Activated CD8-positive, alpha-beta memory T cell treated with anti-CD3 and anti-CD28 coated beads for 48 hours (primary cell): ENCODE data around the gene PABPC1L2A.
"Not testable (repeated sequence)": the region's sequence is repeated elsewhere in the genome, so short reads cannot be mapped to it uniquely, and the experiment has no call there.

Experiments used
- DNase-seq, 3 experiments: peaks; one replicate each; pipeline ENCODE4 v3.0.0-alpha.2; 2020; ENCODE audit warnings: low read depth in 2 of 3, low spot score in 2 of 3

Gene PABPC1L2A

GRCh38 chrX:73079024-73079562 is at the start of gene PABPC1L2A:
Gene PABPC1L2A, minus strand, starts transcription at chrX:73079512. Its CDS starts 126 bp downstream, at chrX:73079386.
- not testable (repeated sequence) for DNase-seq

DNA sequence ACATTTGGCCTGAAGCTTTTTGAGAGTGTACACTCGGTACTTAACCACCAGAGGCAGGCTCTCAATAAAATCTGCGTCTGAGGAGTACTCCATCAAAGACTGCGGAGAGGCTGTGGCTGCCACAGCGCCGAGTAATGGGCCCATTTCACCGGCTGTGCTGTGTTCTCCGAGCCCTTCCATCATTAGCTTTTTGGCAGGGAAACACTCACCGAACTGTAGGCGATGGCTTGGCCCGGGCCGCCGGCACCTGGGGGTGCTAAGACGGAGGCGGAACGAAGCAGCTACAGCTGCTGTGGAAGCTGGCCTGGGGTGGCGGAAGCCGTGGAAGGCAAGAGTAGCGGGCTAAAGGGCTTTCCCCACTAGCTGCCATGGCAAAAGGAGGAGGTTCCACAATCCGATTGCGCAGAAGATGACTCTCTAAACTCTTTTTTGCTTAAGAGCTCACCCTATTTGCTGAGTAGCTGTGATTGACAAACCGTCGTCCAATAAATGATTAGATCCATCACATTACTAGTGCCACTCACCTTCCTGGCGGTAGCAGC is 48.5 kb upstream of the PABPC1L2A start:
- no peak for DNase-seq

- DNase-seq, result no peak
Measured at GRCh38 chrX:73126240-73126639, 46.9 kb upstream of the PABPC1L2A start.

GRCh38 chrX:73099505-73099904 is 20.2 kb upstream of the PABPC1L2A start:
- DNase-seq, result not testable (repeated sequence)

DNA sequence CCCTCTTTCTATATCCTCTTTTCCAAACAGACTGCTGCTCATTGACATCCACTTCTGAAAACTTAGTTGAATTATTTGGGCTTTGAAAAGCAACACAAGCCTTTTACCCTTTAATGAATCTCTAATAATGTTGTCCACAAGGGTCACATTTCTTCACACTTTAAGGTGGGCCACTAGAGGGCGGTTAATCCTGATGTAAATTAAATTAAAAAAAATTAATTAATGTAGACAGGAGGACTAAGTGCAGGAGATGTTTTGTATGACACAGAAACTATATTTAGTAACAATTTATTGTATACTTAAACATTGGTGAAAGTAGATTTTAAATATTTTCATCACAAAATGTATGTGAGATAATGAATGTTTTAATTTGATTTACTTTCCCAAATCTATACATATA is 7.5 kb upstream of the PABPC1L2A start:
- not testable (repeated sequence) for DNase-seq

DNA sequence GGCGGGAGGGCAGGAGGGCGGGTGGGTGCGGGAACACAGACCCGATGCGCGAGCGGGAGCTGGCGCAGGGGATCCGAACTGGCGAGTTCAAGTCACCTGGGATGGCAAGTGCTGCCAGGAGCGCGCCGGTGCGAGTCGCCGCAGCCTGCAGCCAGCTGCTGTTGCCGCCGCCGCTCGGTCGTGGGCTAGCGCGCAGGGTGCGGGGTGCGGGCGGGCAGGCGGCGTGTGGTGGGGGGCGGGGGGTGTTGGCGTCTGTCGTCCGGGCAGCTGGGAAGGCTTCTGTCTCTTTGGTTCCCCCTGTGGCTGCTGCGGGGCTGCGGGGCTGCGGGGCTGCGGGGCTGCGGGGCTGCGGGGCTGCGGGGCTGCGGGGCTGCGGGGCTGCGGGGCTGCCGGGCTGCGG is 572 bp upstream of the PABPC1L2A start:
- not testable (repeated sequence) for DNase-seq

GRCh38 chrX:73078597-73078996 is 715 bp downstream of the PABPC1L2A start:
- DNase-seq, result not testable (repeated sequence)

- no peak for DNase-seq
Measured at GRCh38 chrX:73076838-73077237, 2.5 kb downstream of the PABPC1L2A start.

- no peak for DNase-seq
Measured at GRCh38 chrX:73069365-73070035, 9.8 kb downstream of the PABPC1L2A start.

DNA sequence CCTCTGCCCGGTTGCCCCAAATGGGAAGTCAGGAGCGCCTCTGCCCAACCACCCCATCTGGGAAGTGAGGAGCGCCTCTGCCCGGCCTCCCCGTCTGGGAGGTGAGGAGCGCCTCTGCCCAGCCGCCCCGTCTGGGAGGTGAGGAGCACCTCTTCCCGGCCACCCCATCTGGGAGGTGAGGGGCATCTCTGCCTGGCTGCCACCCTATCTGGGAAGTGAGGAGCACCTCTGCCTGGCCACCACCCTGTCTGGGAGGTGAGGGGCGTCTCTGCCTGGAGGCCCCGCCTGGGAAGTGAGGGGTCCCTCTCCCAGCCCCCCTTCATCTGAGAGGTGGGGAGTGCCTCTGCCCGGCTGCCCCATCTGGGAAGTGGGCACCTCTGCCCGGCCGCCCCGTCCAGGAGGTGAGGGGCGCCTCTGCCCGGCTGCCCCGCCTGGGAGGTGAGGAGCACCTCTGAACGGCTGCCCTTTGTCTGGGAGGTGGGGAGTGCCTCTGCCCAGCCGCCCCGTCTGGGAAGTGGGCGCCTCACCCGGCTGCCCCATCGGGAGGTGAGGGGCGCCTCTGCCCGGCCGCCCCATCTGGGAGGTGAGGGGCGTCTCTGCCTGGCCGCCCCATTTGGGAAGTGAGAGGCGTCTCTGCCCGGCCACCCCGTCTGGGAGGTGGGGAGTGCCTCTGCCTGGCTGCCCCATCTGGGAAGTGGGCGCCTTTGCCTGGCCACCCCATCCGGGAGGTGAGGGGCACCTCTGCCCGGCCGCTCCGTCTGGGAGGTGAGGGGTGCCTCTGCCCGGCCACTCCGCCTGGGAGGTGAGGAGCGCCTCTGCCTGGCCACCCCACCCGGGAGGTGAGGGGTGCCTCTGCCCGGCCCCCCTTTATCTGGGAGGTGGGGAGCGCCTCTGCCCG is 10.6 kb downstream of the PABPC1L2A start:
- no peak for DNase-seq

GRCh38 chrX:73067761-73068466 is 11.4 kb downstream of the PABPC1L2A start:
- not testable (repeated sequence) for DNase-seq

DNA sequence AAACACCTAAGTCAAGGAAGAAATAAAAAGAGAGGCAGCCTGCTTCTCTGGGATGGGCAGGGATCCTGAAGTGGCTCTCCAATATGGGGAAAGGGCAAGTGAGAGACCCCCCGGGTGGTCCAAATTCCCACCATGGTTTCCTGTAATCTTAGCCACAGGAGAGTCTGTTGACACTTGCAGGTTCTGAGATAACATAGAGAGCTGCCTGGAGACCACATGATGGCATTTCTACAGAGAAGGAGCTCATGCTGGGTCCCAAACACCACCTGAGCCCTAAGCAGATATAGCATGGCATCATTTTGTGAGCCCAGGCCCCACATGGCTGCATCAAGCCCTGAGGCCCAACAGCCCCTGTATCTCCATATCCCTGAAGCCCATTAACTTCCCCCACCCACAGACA is 50.4 kb downstream of the PABPC1L2A start:
- DNase-seq, result no peak
